HG02678 (cell line): ENCODE measurements around the gene PTPRG.
"Not testable (repeated sequence)": the region's sequence is repeated elsewhere in the genome, so short reads cannot be mapped to it uniquely, and the experiment has no call there.

Experiments used
- ATAC-seq: cut with Tn5 transposase; IDR thresholded peaks from one replicate; pipeline ENCODE4 v1.9.1; 2021; ENCODE audit warnings: mild to moderate bottlenecking, moderate library complexity; ENCODE audit not compliant: unreplicated experiment

PTPRG gene

DNA sequence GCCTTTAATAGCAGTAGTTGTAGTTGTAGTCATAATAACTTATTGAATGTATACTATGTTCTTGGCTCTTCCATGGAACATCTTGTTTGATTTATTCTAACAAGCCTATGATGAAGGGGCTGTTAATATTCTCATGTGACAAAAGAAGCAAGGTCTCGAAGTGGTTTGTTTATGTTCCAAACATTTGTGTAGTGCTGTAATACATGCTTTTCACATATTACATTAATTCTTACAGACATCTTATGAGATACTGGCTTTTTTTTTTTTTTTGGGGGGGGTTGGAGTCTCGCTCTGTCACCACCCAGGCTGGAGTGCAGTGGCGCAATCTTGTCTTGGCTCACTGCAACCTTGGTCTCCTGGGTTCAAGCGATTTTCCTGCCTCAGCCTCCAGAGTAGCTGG, 252.3 kb downstream of the PTPRG start:
- ATAC-seq: no peak

GRCh38 chr3:61814674-61815073, 253.3 kb downstream of the PTPRG start:
- no peak for ATAC-seq

DNA sequence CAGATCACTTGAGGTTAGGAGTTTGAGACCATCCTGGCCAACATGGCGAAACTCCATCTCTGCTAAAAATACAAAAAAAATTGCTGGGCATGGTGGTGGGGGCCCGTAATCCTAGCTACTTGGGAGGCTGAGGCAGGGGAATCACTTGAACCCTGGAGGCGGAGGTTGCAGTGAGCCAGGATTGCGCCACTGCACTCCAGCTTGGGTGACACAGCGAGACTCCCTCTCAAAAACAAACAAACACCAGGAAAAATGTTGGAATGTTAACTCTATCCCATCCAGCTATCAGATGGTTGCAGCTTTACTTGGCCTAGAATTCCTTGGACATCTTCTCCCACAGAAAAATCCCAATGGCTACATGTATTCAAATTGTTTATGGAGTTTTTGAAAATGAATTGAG, 254.9 kb downstream of the PTPRG start:
- not testable (repeated sequence) for ATAC-seq

DNA sequence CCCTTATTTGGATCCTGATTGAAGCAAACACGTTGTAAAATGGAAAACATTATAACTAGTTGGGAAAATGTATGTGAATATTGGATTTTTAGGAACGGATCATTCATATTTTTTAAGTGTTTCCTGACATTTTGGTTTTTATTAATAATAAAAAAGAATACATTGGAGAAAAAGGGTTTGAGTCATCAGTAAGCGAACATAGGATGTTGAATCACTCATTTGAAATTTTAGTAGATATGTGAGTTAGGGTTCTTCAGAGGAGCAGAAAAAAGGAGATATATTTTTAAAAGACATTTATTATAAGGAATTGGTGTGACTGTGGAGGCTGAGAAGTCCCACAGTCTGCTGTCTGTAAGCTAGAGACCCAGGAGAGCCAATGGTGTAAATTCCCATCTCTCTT, 258.5 kb downstream of the PTPRG start:
- ATAC-seq: no peak

DNA sequence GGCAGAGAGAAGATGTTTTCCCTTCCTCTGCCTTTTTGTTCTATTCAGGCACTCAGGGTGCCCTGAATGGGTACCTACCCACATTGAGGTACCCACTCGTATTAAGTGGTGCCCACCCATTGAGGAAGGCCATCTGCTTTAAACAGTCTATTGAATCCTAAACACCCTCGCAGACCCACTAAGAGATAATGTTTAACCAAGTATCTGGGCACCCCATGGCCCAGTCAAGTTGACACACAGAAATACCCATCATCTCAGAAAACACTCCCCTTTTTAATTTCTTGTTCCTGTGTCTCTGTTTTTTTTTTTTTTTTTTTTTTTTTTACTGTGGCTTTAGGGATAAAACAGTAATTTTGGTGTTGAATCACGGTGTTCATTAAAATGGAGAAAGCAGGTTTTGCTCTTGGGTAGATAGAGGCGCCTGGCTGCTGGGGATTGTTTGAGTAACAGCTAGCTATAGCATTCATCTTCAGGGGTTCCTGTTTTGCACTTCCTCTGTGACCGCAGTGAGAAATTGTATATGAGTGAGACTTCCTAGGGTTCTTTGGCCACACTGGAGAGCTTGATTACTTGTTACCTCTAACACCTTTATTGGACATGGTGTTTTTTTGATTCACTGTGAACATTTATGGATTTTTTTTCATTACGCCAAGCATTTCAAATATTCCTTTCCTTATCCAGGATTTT, 259.1 kb downstream of the PTPRG start:
- ATAC-seq: no peak

DNA sequence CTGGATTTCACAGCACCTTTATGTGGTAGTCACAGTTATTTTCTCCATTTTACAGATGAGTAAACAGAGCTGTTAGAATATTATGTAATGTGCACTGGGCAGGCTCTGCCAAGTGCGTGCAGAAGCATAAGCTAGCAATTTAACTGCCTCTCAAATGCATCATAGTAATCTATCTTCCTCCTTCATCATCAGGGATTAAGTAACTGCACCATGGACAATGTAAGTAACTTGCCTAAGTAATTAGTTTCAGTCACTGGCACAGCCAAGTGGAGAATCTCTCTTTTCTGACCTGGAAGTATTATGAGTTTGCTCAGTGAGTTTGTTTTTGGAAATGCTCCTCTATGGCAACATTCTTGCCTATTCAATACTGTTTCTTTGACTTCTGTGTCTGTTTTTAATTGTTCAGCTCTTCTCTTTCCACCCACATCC, 260.5 kb downstream of the PTPRG start:
- ATAC-seq: no peak

- no peak for ATAC-seq
Observed at GRCh38 chr3:61822588-61822987, 261.2 kb downstream of the PTPRG start.

DNA sequence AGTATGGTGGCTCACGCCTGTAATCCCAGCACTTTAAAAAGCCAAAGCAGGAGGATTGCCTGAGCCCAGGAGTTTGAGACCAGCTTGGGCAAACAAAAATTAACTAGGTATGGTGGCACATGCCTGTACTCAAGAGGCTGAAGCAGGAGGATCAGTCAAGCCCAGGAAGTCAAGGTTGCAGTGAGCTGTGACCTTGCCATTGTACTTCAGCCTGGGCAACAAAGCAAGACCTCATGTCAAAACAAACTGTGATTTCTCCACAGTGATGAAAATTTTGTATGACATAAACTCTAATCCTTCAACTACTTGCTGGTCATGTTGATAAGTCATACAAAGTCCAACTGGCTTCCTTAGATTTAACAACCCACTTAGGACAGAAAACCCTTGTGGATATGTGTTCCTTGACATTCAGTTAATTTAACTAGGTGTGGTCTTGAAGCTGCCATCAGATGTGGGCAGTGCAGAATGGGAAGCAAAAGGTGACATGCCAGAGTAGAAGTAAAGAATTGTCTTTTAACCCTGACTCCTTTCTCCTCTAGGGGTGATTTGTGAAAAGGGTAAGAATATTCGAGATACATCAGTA, 263.3 kb downstream of the PTPRG start:
- ATAC-seq: no peak

GRCh38 chr3:61826161-61826560, 264.8 kb downstream of the PTPRG start:
- no peak for ATAC-seq

DNA sequence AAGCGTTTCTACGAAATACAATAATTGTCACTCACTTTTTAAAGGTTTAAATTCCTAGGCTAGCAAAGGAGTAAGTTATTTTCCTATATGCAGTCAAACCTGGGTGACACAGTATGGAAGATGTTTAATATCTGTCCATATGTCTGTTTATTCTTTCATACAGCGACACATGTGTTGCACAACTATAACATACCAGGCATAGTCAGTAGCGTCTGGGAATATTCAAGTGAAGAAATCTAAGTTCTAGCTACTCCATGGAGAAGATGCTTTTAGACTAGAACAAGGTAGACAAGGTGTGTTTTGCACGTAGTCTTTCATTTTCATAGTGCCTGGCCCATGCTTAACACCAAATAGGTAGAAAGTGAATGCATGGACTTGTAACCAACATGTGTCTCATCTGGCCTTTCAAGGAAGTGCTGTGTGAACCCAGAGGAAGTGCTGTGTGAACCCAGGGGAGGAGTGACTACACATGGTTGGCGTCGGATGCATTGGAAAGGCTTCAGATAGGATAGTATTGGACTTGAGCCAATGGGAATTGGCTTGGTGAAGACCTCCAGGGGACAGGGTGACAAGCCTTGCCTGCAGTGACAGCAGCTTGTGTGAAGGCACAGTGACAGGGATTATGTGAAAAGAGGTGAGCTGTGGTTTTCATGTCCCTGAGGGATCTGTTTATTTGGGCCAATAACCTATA, 267.0 kb downstream of the PTPRG start:
- ATAC-seq: no peak

DNA sequence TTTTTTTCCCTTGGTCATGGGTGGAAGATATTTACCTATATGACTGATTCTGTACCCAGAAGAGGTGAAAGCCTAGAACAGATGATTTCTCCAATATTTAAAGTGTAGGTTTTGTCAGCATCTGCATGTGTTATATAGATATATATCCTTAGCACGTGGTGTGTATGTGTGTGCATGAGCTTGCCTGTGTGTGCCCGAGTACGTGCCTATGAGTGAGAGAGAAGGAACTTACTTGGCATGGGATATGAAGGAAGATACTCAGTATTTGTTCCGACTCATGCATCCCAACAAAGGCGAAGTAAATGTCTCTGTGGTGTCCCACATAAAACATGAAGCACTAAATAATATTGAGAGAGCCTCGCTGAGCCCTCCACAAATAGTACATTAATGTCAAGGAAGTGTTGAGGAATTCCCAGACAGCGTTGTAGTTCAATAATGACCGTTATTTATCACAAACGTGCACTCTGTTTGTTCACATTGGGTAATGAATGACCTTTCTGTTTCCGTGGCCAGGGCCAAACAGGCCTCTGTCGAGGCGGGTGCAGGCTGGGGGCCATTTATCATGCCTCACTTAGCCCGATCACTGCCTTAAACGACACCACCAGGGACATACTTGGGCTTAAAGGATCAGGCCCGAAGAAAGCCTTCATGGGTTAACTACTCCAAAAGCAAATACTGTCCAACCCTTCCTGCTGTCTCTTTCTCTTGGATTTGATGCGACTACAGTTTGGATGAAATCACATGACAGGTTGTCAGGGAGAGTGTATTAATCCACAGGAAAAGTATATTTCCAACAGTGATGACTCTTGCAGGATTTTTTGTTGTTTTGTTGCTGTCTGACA, 267.7 kb downstream of the PTPRG start:
- ATAC-seq: no peak

- ATAC-seq: no peak
Observed at GRCh38 chr3:61829722-61830350, 268.5 kb downstream of the PTPRG start.

DNA sequence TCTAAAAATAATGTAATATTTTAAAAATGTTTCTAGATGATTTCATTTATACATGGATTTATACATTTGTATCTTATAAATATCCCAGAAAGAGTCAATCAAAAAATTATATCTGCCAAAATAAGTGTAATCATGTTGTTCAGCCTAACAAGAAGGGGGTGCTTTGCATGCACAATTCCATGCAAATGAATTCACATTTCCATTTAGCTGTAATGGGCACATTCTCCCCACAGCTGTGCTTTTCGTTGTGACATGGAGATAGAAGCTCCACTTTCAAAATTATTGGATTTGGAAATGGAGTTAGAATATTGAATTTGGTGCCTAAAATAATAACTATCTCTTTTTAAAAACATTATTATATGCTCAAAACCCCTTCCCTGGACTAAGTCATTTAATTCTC, 270.6 kb downstream of the PTPRG start:
- ATAC-seq: no peak

- ATAC-seq: no peak
Observed at GRCh38 chr3:61832375-61833229, 271.2 kb downstream of the PTPRG start.

- no peak for ATAC-seq
Observed at GRCh38 chr3:61839256-61839655, 277.9 kb downstream of the PTPRG start.

GRCh38 chr3:61841111-61841845, 279.9 kb downstream of the PTPRG start:
- ATAC-seq: no peak

DNA sequence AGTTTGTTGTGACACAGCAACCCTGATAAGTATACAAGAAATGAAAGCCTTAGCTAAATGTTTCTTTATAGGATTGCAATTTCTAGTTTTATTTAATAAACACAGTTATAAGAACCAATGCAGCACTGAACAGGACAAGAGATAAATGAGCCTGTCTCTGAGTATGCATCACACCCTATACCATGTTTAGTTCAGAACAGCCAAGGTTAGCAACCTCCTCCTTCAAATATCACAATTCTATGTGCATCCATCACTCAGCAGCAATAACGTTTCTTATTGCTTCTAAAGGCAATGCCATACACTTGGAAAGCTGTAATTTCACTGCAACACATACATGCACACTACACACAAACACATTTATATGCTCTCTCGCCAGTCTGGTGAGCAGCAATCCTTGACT, 280.6 kb downstream of the PTPRG start:
- no peak for ATAC-seq

- no peak for ATAC-seq
Observed at GRCh38 chr3:61844346-61844745, 283.0 kb downstream of the PTPRG start.

GRCh38 chr3:61846488-61846887, 285.1 kb downstream of the PTPRG start:
- ATAC-seq: no peak
